Measurements from ENCODE around the gene TNNT3.

GRCh38 chr11:1888811-1889210 is 30.7 kb upstream of the TNNT3 start:
- TF ChIP-seq EZH2phosphoT487 (IDR thresholded peaks at IDR 0.05; ENCODE audit: insufficient read depth, low read depth) (no peak), EZH2 (IDR thresholded peaks at IDR 0.05; ENCODE audit: insufficient read depth, poor library complexity, severe bottlenecking) (no peak)
